ENCODE data around the gene SARM1.

SARM1 gene

DNA sequence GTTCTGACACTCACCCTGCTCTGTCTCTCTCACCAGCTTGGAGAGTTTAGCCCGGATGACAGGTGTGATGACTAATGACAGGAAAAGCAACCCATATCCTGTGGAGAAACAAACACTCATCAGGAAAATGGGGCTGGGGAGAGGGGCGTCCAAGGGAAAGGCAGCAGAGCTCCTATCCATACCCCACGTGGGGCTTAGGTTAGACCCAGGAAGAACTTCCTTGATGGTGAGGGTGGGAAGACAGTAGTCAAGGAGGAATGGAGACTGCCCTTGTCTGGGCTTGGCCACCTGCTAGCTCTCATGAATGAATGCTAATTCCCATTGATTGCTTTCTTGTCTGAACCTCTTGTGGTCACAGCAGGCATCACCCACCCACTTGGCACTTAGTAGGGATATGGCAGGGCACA, 30.7 kb downstream of the SARM1 start:
- Mint-ChIP-seq H3K27ac (no peak overlapping the region), H3K4me3 (no peak overlapping the region), H3K27me3 (ENCODE audit: low read depth) (peaks cover 6% of the 10 kb centered on the region), H3K9me3 (no peaks in the 10 kb centered on the region), H3K36me3 (ENCODE audit: low read depth) (no peaks in the 10 kb centered on the region), H3K4me1 (ENCODE audit: low read depth) (peaks cover 6% of the 10 kb centered on the region)
- no peak for DNase-seq (ENCODE audit: low spot score)

DNA sequence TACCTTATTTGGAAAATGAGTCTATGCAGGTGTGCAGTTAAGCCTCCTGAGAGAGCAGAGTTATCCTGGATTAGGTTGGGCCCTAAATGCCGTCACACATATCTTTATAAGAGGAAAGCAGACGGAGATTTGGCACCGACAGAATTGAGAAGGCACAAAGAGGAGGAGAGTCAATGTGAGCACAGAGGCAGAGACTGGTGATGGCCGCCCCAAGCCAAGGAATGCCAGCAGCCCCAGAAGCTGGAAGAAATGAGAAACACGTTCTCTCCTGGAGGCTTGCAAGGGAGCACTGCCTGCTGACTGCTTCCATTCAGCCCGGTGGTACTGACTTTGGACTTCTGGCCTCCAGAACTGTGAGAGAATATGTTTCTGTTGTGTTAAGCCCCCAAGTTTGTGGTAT, 31.4 kb downstream of the SARM1 start:
- H3K4me1 Mint-ChIP-seq (ENCODE audit: low read depth): peaks cover 6% of the 10 kb centered on the region
- no peak overlapping the region for H3K27ac Mint-ChIP-seq
- H3K27me3 Mint-ChIP-seq (ENCODE audit: low read depth): peaks cover 6% of the 10 kb centered on the region
- DNase-seq (ENCODE audit: low spot score): no peak
- no peaks in the 10 kb centered on the region for H3K36me3 Mint-ChIP-seq (ENCODE audit: low read depth)
- no peaks in the 10 kb centered on the region for H3K9me3 Mint-ChIP-seq
- no peak overlapping the region for H3K4me3 Mint-ChIP-seq

DNA sequence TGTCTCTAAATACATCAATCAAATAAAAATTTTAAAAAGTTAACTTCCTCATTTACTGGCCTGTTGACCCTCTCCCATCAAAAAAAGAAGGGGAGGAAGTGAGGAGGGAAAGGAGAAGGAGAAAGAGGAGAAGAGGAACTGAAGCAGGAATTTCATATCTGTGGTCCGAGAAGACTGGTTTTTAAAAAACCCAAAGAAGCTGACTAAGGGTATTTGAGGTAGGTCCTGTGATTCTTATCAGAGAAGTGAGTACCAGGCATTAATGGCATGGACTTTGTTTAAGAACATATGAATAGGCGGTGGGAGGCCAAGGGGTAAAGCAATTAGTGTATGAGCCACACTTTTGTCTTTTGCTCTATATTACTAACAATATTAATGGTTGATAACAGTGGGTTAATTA, 32.5 kb downstream of the SARM1 start:
- H3K4me3 Mint-ChIP-seq: no peak overlapping the region
- H3K27me3 Mint-ChIP-seq (ENCODE audit: low read depth): peaks cover 6% of the 10 kb centered on the region
- no peak for DNase-seq (ENCODE audit: low spot score)
- H3K4me1 Mint-ChIP-seq (ENCODE audit: low read depth): peaks cover 6% of the 10 kb centered on the region
- no peaks in the 10 kb centered on the region for H3K9me3 Mint-ChIP-seq
- no peaks in the 10 kb centered on the region for H3K36me3 Mint-ChIP-seq (ENCODE audit: low read depth)
- H3K27ac Mint-ChIP-seq: no peak overlapping the region

DNA sequence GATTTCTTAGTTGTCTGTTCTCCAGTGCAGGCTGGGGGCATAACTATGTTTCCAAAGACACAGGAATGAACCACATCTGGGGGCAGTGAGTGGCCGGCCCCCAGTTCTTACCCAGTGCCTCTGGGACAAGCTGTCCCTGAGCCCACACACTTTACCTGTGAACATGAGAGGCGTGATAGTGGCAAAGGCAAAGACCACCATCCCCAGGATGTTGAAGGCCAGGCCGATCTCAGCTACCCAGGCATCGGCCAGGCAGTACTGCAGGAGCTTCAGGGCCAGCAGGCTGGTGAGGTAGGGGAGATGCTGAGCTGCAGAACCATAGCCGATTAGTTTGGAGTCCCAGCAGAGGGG, 32.9 kb downstream of the SARM1 start:
- no peaks in the 10 kb centered on the region for H3K36me3 Mint-ChIP-seq (ENCODE audit: low read depth)
- H3K4me3 Mint-ChIP-seq: no peak overlapping the region
- H3K4me1 Mint-ChIP-seq (ENCODE audit: low read depth): peaks cover 6% of the 10 kb centered on the region
- peaks cover 6% of the 10 kb centered on the region for H3K27me3 Mint-ChIP-seq (ENCODE audit: low read depth)
- H3K9me3 Mint-ChIP-seq: no peaks in the 10 kb centered on the region
- H3K27ac Mint-ChIP-seq: no peak overlapping the region
- no peak for DNase-seq (ENCODE audit: low spot score)

DNA sequence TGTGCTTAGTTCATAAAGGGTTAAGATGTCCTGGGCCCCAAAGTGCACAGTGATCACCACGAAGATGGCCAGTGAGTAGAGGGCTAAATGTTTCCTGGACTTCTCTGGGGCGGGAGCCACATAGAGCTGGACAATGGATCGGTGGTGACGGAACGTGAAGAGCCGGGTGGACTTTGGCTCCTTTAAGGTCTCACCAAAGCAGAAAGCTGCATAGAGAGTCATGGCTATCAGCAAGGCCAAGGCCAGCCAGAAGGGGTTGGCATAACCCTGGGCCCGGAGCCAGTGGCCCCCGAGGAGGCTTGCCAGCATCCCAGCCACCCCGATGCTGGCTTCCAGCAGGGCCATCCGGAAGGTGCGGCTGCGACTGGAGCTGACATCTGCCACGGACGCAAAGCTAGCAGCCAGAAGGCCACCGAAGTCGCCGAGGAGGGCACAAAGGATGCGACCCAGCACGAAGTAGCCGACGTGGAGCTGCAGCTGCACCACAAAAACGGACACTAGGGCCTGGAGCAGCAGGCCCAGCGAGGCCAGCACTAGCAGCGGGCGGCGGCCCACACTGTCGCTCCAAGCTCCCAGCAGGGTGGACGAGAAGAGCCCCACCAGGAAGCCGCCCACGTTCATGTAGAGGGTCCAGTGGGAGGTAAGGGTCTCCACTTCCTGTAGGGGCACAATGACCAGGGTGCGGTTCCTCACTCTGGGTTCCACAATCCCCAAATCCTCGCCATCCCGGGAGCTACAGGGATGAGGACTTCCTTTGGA, 33.5 kb downstream of the SARM1 start:
- no peaks in the 10 kb centered on the region for H3K9me3 Mint-ChIP-seq
- peak overlapping the region; percentile 77 for H3K4me3 Mint-ChIP-seq
- peaks cover 6% of the 10 kb centered on the region for H3K27me3 Mint-ChIP-seq (ENCODE audit: low read depth)
- H3K27ac Mint-ChIP-seq: no peak overlapping the region
- peaks cover 6% of the 10 kb centered on the region for H3K4me1 Mint-ChIP-seq (ENCODE audit: low read depth)
- no peak for DNase-seq (ENCODE audit: low spot score)
- no peaks in the 10 kb centered on the region for H3K36me3 Mint-ChIP-seq (ENCODE audit: low read depth)

DNA sequence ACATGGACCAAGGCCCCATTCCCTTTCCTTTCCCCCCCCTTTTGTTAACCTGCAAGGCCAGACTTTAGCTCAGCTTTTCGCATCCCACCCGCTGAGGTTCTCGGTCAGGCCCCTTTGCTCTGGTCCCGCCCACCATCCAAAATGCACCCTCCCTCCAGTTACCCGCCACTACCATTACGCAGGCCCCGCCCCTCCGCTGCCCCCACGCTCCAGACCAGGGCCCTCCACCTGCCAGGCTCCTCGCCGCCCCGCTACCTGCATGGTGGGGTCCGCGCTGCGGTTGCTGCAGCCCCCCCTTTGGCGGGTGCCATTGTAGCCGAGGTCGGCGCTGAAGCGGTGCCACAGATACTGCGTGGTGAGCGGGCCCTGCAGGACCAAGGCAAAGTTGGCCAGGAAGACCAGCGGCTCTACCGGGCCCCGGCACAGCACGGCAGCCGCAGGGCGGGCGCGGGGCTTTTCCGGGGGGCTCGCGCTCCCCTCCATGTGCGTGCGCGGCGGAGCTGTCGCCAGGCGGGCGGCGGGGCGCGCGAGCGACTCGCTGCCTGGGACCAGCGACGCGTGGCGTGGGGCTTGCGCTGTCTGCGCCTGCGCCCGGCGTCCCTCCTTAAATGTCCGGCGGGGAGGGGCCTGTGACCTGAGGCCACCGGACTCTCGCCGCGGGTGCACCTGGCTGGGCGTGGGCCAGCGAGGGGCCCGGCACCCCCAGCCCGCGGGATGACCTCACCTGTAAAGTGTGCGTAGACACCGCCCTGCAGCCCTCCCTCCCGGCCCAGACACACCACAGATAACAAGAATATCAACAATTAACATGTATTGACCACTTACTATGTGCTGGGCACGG, 34.4 kb downstream of the SARM1 start, which contains the start of gene SLC46A1:
Gene SLC46A1 (minus strand): TSS at position 581 of the 841 bp plus-strand sequence. CDS start 98 bp downstream, at position 483.
- no peak within 1 kb of the TSS for H3K27ac Mint-ChIP-seq

DNA sequence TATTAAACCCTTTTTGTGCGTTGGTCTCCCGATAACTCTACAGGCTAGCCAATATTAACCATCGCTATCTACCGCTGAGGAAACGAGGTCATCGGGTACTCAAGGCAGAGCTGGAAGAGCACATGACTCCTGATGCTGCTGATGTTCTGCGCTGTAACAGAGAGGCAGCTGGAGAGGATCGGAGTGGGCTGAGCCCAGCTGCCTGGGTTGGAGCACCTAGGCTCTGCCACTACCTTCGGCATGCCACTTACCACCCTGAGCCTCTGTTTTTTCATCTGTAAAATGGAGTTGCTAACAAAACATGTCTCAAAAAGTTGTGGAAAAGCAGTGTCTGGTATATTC, 35.0 kb downstream of the SARM1 start:
- H3K27ac Mint-ChIP-seq: no peak overlapping the region
- no peak for DNase-seq (ENCODE audit: low spot score)
- no peaks in the 10 kb centered on the region for H3K9me3 Mint-ChIP-seq
- no peaks in the 10 kb centered on the region for H3K36me3 Mint-ChIP-seq (ENCODE audit: low read depth)
- H3K4me3 Mint-ChIP-seq: peak overlapping the region; percentile 77
- peaks cover 6% of the 10 kb centered on the region for H3K4me1 Mint-ChIP-seq (ENCODE audit: low read depth)
- peaks cover 14% of the 10 kb centered on the region for H3K27me3 Mint-ChIP-seq (ENCODE audit: low read depth)

More for the DNA sequence above, 34.4 kb downstream of the SARM1 start, which contains the start of gene SLC46A1:
- Mint-ChIP-seq H3K4me1 (ENCODE audit: low read depth) (peaks cover 6% of the 10 kb centered on the region), H3K27me3 (ENCODE audit: low read depth) (peaks cover 9% of the 10 kb centered on the region), H3K4me3 (peak within 1 kb of the TSS; percentile 77), H3K9me3 (no peaks in the 10 kb centered on the region), H3K36me3 (ENCODE audit: low read depth) (no peaks in the 10 kb centered on the region)
- DNase-seq (ENCODE audit: low spot score): peak; percentile 50

DNA sequence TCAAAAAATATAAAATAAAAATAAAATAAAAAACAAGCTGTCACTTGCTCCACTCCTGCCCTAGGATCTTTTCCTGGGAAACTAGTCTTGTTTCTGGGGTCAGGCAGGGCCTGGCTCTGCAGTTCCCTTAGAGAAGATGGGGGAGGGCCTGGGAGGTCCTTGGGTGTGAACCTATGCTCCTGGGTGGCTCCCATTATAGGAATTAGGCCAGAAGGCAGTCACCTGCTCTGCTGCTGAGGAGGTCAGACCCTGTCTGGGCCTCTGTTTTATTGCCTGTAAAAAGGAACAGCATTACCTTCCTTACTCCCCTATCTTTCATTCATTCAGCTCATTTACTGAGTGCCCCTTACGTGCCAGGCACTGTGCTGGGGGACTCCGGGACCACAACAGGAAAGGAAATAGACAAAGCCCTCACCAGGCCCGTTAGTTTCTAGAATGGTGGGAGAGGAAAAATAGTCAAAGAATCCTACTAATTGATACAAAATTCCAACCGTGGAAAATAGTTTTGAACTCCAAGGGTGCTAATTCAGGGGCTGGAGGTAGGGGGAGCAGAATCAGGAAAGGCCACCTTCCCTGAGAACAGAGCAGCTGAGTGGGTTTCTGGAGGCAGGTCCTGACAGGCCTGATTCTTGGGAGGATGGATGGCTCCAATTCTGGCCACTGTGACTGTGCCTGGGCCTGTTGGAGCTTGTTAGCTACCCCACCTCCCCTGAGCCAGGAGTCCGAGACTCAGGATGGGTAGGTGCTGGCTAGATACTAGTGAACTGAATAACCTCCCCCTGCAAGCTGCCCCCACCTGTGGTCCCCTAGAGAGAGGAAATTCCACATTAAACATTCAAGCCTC, 35.9 kb downstream of the SARM1 start:
- Mint-ChIP-seq H3K36me3 (ENCODE audit: low read depth) (no peaks in the 10 kb centered on the region), H3K4me3 (no peak overlapping the region), H3K9me3 (no peaks in the 10 kb centered on the region), H3K27ac (no peak overlapping the region), H3K27me3 (ENCODE audit: low read depth) (peaks cover 20% of the 10 kb centered on the region), H3K4me1 (ENCODE audit: low read depth) (peaks cover 6% of the 10 kb centered on the region)
- no peak for DNase-seq (ENCODE audit: low spot score)

DNA sequence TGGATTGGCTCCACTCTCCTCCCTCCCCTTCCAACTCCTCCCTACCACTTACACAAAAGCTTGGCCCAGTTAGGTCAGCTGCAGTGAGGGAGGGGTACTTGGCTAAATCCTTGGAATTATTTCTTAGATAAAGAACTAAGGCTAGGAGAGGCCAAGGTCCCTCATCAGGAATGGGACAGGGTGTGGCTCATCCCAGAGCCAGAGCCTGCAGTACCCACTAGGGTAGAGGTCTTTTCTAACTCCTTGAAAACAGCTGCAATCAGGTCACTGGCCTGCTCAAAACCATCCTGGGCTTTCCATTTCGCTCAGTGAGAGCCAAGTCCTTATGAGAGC, 36.4 kb downstream of the SARM1 start:
- Mint-ChIP-seq H3K27ac (no peak overlapping the region), H3K36me3 (ENCODE audit: low read depth) (no peaks in the 10 kb centered on the region), H3K4me1 (ENCODE audit: low read depth) (peaks cover 6% of the 10 kb centered on the region), H3K4me3 (no peak overlapping the region), H3K9me3 (no peaks in the 10 kb centered on the region), H3K27me3 (ENCODE audit: low read depth) (peaks cover 23% of the 10 kb centered on the region)
- DNase-seq (ENCODE audit: low spot score): no peak

DNA sequence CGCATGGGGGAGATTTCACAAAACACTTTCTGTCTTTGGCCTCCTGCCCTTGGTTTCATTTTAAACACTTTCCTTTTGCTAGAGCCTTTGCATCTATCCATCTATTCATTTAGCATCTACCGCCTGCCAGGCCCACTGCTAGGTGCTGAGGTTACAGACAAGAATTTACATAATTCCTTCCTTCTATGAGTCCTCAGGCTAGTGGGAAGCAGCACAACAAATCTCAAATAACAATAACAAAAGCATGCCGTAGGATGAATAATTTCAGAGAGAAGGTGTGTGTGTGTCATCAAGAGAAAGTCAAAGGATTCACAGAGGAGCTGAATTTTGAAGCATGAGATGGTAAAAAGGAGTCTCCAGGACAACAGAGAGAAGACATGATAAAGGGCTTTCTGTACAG, 40.6 kb downstream of the SARM1 start:
- H3K27ac Mint-ChIP-seq: no peak overlapping the region
- no peak overlapping the region for H3K4me3 Mint-ChIP-seq
- no peaks in the 10 kb centered on the region for H3K9me3 Mint-ChIP-seq
- DNase-seq (ENCODE audit: low spot score): no peak
- peaks cover 1% of the 10 kb centered on the region for H3K4me1 Mint-ChIP-seq (ENCODE audit: low read depth)
- no peaks in the 10 kb centered on the region for H3K36me3 Mint-ChIP-seq (ENCODE audit: low read depth)
- H3K27me3 Mint-ChIP-seq (ENCODE audit: low read depth): peaks cover 25% of the 10 kb centered on the region

DNA sequence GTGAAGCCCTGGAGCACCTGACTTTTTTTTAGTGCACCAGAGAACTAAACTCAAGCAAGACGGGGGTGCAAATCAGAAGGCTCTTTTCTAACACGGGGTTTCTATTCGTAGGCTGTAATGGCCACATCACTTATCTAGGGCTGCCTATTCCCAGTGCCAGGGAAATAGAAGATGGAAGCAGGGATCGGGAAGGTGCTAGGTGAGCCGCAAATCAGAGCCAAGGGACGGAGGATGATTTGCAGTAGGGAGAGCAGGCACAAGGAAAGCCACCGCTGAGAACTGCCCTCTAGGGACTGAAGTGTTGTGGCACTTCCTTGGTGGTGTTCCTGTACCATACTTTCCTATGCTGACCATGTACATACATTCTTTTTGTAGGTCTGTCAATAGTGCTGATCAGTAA, 42.3 kb downstream of the SARM1 start:
- Mint-ChIP-seq H3K4me1 (ENCODE audit: low read depth) (peaks cover 1% of the 10 kb centered on the region), H3K4me3 (no peak overlapping the region), H3K36me3 (ENCODE audit: low read depth) (no peaks in the 10 kb centered on the region), H3K27me3 (ENCODE audit: low read depth) (peaks cover 25% of the 10 kb centered on the region), H3K27ac (no peak overlapping the region), H3K9me3 (no peaks in the 10 kb centered on the region)
- DNase-seq (ENCODE audit: low spot score): no peak

DNA sequence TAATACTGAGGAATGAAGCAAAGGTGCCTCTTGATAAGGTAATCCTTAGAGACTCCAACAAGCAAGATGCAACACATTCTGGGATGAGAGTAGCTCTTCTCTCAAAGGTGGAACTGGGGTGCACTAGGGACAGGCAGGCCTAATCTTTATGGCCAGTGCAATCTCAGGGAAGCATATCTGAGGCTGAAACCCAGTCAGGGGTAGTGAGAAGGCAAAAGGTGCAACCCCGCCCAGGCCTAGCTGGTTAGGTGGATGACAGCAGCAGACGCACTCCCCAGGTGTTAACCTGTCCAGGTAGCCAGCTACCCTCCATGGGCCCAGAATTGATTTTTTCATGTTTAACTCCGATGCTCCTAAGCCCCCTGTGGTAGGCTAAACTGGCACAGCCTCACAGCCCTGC, 44.4 kb downstream of the SARM1 start:
- peaks cover 22% of the 10 kb centered on the region for H3K27me3 Mint-ChIP-seq (ENCODE audit: low read depth)
- H3K4me1 Mint-ChIP-seq (ENCODE audit: low read depth): peaks cover 1% of the 10 kb centered on the region
- no peak overlapping the region for H3K4me3 Mint-ChIP-seq
- no peak overlapping the region for H3K27ac Mint-ChIP-seq
- no peaks in the 10 kb centered on the region for H3K9me3 Mint-ChIP-seq
- no peak for DNase-seq (ENCODE audit: low spot score)
- no peaks in the 10 kb centered on the region for H3K36me3 Mint-ChIP-seq (ENCODE audit: low read depth)

DNA sequence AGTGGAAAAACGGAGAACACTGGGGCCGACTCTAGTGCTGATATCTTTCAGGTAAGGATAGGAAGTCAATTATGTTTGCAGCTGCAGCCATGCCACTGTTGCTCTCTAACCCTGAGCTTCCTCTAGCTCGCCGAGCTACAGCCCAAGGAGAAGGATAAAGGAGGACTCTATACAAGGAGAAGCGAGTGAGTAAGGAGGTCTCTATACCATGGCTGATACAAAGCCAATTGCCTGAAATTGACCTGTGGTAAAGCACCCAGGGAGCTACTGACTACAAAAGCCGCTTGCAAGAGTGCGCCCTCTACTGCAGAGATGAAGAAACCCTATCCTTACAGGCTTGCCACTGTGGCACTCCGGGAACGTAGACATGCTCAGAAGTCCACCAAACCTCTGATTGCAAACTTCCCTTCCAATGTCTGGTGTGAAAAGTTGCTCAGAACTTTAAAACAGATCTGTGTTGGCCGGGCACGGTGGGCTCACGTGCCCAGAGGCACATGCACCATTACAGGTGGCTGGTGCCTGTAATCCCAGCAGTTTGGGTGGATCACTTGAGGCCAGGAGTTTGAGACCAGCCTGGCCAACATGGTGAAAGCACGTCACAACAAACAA, 45.3 kb downstream of the SARM1 start:
- Mint-ChIP-seq H3K36me3 (ENCODE audit: low read depth) (no peaks in the 10 kb centered on the region), H3K27ac (no peak overlapping the region), H3K9me3 (no peaks in the 10 kb centered on the region), H3K4me3 (no peak overlapping the region), H3K4me1 (ENCODE audit: low read depth) (peaks cover 1% of the 10 kb centered on the region), H3K27me3 (ENCODE audit: low read depth) (peaks cover 15% of the 10 kb centered on the region)
- DNase-seq (ENCODE audit: low spot score): peak; percentile 40

Measured in T-helper 2 cell treated with Interferon-gamma antibody and Interleukin-4, amounts not matched to agents 5 μg/mL and 100 μg/mL, for 36 hours (primary cell).